Measurements from ENCODE around the gene PPP1R3G.

DNA sequence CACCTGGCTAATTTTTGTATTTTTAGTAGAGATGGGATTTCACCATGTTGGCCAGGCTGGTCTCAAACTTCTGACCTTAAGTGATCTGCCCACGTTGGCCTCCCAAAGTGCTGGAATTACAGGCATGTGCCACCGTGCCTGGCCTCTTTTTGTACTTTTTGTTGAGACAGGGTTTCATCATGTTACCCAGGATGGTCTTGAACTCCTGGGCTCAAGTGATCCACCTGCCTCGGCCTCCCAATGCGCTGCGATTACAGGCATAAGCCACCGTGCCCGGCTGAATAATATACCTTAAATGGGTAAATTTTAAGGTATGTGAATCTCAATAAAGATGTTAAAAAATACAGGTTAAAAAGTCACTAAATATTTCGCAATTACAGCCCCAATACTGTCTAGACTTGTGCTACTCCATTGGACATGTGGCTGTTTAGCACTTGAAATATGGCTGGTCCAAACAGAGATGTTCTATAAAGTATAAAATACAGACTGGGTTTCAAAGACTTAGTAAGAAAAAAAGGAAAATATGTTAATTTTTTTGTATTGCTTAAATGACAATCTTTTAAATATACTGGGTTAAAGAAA is 42.1 kb downstream of the PPP1R3G start:
- TF ChIP-seq GLIS3 (CRISPR knock-in tag; IDR thresholded peaks at IDR 0.05) (no peak), BACH2 (CRISPR knock-in tag; IDR thresholded peaks at IDR 0.05; ENCODE audit: borderline replicate concordance) (no peak), ESRRG (CRISPR knock-in tag; IDR thresholded peaks at IDR 0.05) (no peak), ZNF70 (CRISPR knock-in tag; IDR thresholded peaks at IDR 0.05) (no peak), PPARA (CRISPR knock-in tag; IDR thresholded peaks at IDR 0.05; ENCODE audit: borderline replicate concordance) (no peak), RARB (CRISPR knock-in tag; IDR thresholded peaks at IDR 0.05) (no peak), ZNF565 (CRISPR knock-in tag; conservative IDR thresholded peaks at IDR 0.05; ENCODE audit: low read depth) (no peak), ZFP3 (CRISPR knock-in tag; IDR thresholded peaks at IDR 0.05) (no peak), ARNTL (CRISPR knock-in tag; IDR thresholded peaks at IDR 0.05; ENCODE audit: borderline replicate concordance, low read depth) (no peak), CSDC2 (CRISPR knock-in tag; IDR thresholded peaks at IDR 0.05) (no peak)
- TF ChIP-seq, protein P1, sequence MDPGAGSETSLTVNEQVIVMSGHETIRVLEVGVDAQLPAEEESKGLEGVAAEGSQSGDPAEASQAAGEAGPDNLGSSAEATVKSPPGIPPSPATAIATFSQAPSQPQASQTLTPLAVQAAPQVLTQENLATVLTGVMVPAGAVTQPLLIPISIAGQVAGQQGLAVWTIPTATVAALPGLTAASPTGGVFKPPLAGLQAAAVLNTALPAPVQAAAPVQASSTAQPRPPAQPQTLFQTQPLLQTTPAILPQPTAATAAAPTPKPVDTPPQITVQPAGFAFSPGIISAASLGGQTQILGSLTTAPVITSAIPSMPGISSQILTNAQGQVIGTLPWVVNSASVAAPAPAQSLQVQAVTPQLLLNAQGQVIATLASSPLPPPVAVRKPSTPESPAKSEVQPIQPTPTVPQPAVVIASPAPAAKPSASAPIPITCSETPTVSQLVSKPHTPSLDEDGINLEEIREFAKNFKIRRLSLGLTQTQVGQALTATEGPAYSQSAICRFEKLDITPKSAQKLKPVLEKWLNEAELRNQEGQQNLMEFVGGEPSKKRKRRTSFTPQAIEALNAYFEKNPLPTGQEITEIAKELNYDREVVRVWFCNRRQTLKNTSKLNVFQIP (CRISPR knock-in tag; IDR thresholded peaks at IDR 0.05; ENCODE audit: borderline replicate concordance, low read depth): no peak
- TF ChIP-seq, protein P2, sequence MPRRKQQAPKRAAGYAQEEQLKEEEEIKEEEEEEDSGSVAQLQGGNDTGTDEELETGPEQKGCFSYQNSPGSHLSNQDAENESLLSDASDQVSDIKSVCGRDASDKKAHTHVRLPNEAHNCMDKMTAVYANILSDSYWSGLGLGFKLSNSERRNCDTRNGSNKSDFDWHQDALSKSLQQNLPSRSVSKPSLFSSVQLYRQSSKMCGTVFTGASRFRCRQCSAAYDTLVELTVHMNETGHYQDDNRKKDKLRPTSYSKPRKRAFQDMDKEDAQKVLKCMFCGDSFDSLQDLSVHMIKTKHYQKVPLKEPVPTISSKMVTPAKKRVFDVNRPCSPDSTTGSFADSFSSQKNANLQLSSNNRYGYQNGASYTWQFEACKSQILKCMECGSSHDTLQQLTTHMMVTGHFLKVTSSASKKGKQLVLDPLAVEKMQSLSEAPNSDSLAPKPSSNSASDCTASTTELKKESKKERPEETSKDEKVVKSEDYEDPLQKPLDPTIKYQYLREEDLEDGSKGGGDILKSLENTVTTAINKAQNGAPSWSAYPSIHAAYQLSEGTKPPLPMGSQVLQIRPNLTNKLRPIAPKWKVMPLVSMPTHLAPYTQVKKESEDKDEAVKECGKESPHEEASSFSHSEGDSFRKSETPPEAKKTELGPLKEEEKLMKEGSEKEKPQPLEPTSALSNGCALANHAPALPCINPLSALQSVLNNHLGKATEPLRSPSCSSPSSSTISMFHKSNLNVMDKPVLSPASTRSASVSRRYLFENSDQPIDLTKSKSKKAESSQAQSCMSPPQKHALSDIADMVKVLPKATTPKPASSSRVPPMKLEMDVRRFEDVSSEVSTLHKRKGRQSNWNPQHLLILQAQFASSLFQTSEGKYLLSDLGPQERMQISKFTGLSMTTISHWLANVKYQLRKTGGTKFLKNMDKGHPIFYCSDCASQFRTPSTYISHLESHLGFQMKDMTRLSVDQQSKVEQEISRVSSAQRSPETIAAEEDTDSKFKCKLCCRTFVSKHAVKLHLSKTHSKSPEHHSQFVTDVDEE (CRISPR knock-in tag; IDR thresholded peaks at IDR 0.05): no peak
- TF ChIP-seq, protein P3, sequence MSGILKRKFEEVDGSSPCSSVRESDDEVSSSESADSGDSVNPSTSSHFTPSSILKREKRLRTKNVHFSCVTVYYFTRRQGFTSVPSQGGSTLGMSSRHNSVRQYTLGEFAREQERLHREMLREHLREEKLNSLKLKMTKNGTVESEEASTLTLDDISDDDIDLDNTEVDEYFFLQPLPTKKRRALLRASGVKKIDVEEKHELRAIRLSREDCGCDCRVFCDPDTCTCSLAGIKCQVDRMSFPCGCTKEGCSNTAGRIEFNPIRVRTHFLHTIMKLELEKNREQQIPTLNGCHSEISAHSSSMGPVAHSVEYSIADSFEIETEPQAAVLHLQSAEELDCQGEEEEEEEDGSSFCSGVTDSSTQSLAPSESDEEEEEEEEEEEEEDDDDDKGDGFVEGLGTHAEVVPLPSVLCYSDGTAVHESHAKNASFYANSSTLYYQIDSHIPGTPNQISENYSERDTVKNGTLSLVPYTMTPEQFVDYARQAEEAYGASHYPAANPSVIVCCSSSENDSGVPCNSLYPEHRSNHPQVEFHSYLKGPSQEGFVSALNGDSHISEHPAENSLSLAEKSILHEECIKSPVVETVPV (CRISPR knock-in tag; IDR thresholded peaks at IDR 0.05): no peak
- TF ChIP-seq, protein P4, sequence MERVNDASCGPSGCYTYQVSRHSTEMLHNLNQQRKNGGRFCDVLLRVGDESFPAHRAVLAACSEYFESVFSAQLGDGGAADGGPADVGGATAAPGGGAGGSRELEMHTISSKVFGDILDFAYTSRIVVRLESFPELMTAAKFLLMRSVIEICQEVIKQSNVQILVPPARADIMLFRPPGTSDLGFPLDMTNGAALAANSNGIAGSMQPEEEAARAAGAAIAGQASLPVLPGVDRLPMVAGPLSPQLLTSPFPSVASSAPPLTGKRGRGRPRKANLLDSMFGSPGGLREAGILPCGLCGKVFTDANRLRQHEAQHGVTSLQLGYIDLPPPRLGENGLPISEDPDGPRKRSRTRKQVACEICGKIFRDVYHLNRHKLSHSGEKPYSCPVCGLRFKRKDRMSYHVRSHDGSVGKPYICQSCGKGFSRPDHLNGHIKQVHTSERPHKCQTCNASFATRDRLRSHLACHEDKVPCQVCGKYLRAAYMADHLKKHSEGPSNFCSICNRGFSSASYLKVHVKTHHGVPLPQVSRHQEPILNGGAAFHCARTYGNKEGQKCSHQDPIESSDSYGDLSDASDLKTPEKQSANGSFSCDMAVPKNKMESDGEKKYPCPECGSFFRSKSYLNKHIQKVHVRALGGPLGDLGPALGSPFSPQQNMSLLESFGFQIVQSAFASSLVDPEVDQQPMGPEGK (CRISPR knock-in tag; IDR thresholded peaks at IDR 0.05; ENCODE audit: borderline replicate concordance): no peak

Measured in SK-N-SH treated with all-trans-retinoic acid at 6 μM for 48 hours (cell line).